ENCODE results near the gene GRIK3.

Gene GRIK3

GRCh38 chr1:36814774-36815173 lies 219.5 kb downstream of the GRIK3 start:
- no peak for TF ChIP-seq CTCF (conservative IDR thresholded peaks at IDR 0.05; ENCODE audit: low read depth)
- POLR2A ChIA-PET (ENCODE audit: low non-redundant PET) = no interaction called here
- no peak overlapping the region for H3K27ac ChIP-seq
- CTCF ChIA-PET = no interaction called here
- DNase-seq (ENCODE audit: low spot score) = no peak

- POLR2A ChIA-PET (ENCODE audit: low non-redundant PET) = no interaction called here
- no peak for TF ChIP-seq CTCF (conservative IDR thresholded peaks at IDR 0.05; ENCODE audit: low read depth)
- H3K27ac ChIP-seq = no peak overlapping the region
- CTCF ChIA-PET = no interaction called here
- DNase-seq (ENCODE audit: low spot score) = no peak
These were observed 220.2 kb downstream of the GRIK3 start for GRCh38 chr1:36814083-36814482.

GRCh38 chr1:36807262-36807661 lies 227.1 kb downstream of the GRIK3 start:
- no peak for TF ChIP-seq CTCF (conservative IDR thresholded peaks at IDR 0.05; ENCODE audit: low read depth)
- no peak overlapping the region for H3K27ac ChIP-seq
- CTCF ChIA-PET = no interaction called here

GRCh38 chr1:36805979-36806640 lies 228.2 kb downstream of the GRIK3 start:
- no peak overlapping the region for H3K27ac ChIP-seq
- ChIA-PET POLR2A (ENCODE audit: low non-redundant PET) (no interaction called here), CTCF (no interaction called here)
- no peak for TF ChIP-seq CTCF (conservative IDR thresholded peaks at IDR 0.05; ENCODE audit: low read depth)
- no peak for DNase-seq (ENCODE audit: low spot score)

More at GRCh38 chr1:36807262-36807661, 227.1 kb downstream of the GRIK3 start:
- no peak for DNase-seq (ENCODE audit: low spot score)
- POLR2A ChIA-PET (ENCODE audit: low non-redundant PET) = no interaction called here

- H3K27ac ChIP-seq = no peak overlapping the region
- no peak for DNase-seq (ENCODE audit: low spot score)
- no peak for TF ChIP-seq CTCF (conservative IDR thresholded peaks at IDR 0.05; ENCODE audit: low read depth)
- ChIA-PET CTCF (no interaction called here), POLR2A (ENCODE audit: low non-redundant PET) (no interaction called here)
These were observed 229.5 kb downstream of the GRIK3 start for GRCh38 chr1:36804669-36805314.

GRCh38 chr1:36803868-36804570 lies 230.3 kb downstream of the GRIK3 start:
- DNase-seq (ENCODE audit: low spot score) = no peak
- POLR2A ChIA-PET (ENCODE audit: low non-redundant PET) = no interaction called here
- no peak overlapping the region for H3K27ac ChIP-seq
- CTCF ChIA-PET = no interaction called here
- no peak for TF ChIP-seq CTCF (conservative IDR thresholded peaks at IDR 0.05; ENCODE audit: low read depth)
